Inflammatory macrophage (primary cell): ENCODE results near the gene OTX2.

ENCODE experiments used
- DNase-seq, 2 donors: peaks; one replicate each; pipeline ENCODE4 v3.0.0-alpha.2; 2020 to 2022

OTX2 gene

GRCh38 chr14:56794557-56795283, 15.6 kb downstream of the OTX2 start:
- no peak for DNase-seq

GRCh38 chr14:56794088-56794556, 16.2 kb downstream of the OTX2 start:
- DNase-seq = no peak

- no peak for DNase-seq
Measured at GRCh38 chr14:56789955-56790354, 20.3 kb downstream of the OTX2 start.

DNA sequence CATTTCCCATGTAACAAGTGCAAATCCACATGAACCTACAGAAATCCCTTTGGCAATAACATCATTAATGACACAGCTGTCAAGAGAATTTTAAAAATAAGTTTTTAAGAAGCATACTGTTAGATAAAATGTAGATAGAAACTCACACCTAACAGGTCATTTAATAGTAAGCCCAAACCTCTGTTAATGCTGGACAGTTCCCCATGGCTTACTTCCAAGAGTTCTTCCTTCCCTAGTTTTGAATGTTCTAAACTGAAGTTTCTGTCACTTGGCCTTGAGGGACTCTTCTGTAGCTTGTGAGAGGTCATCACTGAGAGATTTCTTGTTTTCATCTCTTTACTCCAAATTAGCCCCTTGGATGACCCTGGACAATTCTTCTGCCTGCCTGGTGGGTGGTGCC, 22.7 kb downstream of the OTX2 start:
- no peak for DNase-seq

GRCh38 chr14:56782711-56783110, 27.6 kb downstream of the OTX2 start:
- DNase-seq = no peak

GRCh38 chr14:56774503-56774902, 35.8 kb downstream of the OTX2 start:
- DNase-seq = no peak

GRCh38 chr14:56770512-56770911, 39.8 kb downstream of the OTX2 start:
- DNase-seq = no peak

GRCh38 chr14:56760164-56760914, 49.9 kb downstream of the OTX2 start:
- no peak for DNase-seq

DNA sequence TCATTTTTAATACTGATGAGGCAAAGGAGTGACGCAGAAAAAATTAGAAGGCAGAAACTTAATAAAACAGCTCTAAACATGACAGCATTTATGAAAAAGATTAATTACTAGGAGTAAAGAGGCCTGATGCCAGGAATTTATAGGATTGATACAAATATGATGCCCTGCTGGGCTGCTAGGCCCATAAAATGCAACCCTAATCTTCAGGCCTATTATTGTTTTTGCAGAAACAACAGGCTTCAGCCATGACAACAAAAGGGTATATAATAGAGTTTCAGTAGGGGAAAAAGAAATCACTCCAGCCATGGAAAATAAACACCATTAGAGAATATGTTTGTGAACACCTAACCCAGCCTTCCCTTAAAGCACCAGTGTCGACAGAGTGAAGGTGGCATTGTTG, 50.6 kb downstream of the OTX2 start:
- no peak for DNase-seq

- no peak for DNase-seq
Measured at GRCh38 chr14:56759094-56759493, 51.2 kb downstream of the OTX2 start.

DNA sequence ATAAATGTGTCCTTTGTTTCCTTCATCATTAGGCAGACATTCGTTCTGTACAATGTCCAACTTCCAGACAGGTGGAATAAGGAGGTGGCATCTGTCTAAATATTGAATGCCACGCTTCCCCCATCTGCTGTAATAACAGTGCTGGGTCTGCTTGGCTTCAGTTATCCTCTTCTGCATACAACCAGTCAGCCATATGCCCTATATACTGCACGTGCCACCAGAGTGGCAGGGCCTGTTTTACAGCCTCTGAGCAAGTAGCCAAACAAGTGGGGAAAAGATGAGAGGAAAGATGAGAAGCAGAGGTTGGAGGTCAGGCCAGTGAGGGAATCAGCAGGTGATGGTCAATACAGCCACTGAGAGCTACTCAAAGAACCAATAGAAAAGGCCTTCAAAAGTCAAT, 55.4 kb downstream of the OTX2 start:
- no peak for DNase-seq

DNA sequence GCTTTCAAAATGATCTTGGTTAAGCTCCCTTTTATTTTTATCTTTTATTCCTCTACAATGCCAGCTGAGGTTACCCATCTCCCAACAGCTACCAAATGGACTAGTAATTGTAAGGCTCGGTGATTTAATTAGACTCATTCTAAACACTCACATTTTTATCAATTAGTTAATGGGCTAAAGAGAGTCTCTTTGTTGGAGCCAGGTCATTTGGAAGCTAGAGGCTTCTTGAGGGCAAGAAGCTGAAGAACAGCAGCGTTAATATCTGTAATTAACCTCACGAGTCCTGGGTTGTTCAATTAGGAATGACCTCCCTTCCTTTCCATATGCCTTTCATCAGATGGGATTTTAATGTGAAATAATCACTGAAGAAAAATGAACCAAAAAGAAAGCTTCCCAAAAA, 56.9 kb downstream of the OTX2 start:
- no peak for DNase-seq

DNA sequence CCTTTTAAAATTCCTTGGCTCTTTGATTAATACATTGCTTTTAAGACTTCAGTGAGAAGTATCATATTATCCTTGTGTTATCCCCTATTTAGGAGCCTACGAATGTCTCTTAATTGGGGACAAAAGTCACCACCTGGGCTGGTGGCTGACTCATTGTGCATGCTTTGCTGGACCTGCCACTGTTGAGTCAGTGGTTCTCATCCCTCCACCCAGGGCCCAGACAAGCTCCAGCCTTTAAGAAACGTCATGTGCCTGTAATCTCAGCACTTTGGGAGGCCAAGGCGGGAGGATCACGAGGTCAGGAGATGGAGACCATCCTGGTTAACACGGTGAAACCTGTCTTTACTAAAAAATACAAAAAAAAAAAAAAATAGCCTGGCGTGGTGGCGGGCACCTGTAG, 57.9 kb downstream of the OTX2 start:
- no peak for DNase-seq

- DNase-seq = no peak
Measured at GRCh38 chr14:56751471-56751870, 58.8 kb downstream of the OTX2 start.
